Astrocyte of the spinal cord (primary cell): ENCODE results near the gene MUS81.

Source experiments
- DNase-seq: peaks from one replicate; pipeline ENCODE4 v3.0.0; 2011; ENCODE audit warnings: low read depth, low spot score
- H3K4me3 ChIP-seq: 2 replicates; pipeline ENCODE4 v1.5.1; 2011; ENCODE audit warnings: low read depth, mild to moderate bottlenecking, low read length, moderate library complexity
- CTCF ChIP-seq: IDR thresholded peaks from 2 replicates; pipeline ENCODE4 v1.5.1; 2012; ENCODE audit warnings: low read depth, mild to moderate bottlenecking, low read length, inconsistent platforms
- in situ Hi-C: cut with HindIII; loops from 2 replicates; pipeline ENCODE4 v1.10.0; 2017; ENCODE audit warnings: low sequenced_read_pairs

The MUS81 gene

GRCh38 chr11:65912845-65913244, 52.6 kb downstream of the MUS81 start:
- no peak overlapping the region for H3K4me3 ChIP-seq
- DNase-seq: peak; percentile 59
- in situ Hi-C loops: no loop called here
- TF ChIP-seq CTCF: no peak

GRCh38 chr11:65915101-65915820, 55.0 kb downstream of the MUS81 start:
- in situ Hi-C loops: no loop called here
- no peak for TF ChIP-seq CTCF
- no peak for DNase-seq
- no peak overlapping the region for H3K4me3 ChIP-seq

GRCh38 chr11:65915821-65916251, 55.6 kb downstream of the MUS81 start:
- H3K4me3 ChIP-seq: peak overlapping the region; percentile 5
- no peak for TF ChIP-seq CTCF
- in situ Hi-C loops: no loop called here
- DNase-seq: peak; percentile 95
